Measurements from ENCODE around the gene MUCL3. TPM values are rescaled to one million over a fixed set of nuclear protein-coding genes. Genes with fewer than 3 reads are reported as not detected.

The MUCL3 gene
- total and polyA plus RNA-seq, 2 donors (not counting 1 experiment from before 2014, with no cell fraction given) = not detected

GRCh38 chr6:30955367-30956042 lies 14.7 kb downstream of the MUCL3 start:
- H3K27ac ChIP-seq (ENCODE audit: insufficient read depth, low read length) = no peak overlapping the region
- no peaks in the 10 kb centered on the region for H4K20me1 ChIP-seq (ENCODE audit: control insufficient read depth, extremely low read depth, insufficient read depth, low read length)
- H3K79me2 ChIP-seq (ENCODE audit: control insufficient read depth, insufficient read depth, low read length) = no peaks in the 10 kb centered on the region
- H3K36me3 ChIP-seq (ENCODE audit: control insufficient read depth, insufficient read depth, low read length) = no peaks in the 10 kb centered on the region
- H3K9me3 ChIP-seq (ENCODE audit: control insufficient read depth, insufficient read depth, low read depth, low read length) = no peaks in the 10 kb centered on the region
- H3K9ac ChIP-seq (ENCODE audit: insufficient read depth, low read length) = peak overlapping the region; percentile 49
- no peaks in the 10 kb centered on the region for H3K4me1 ChIP-seq (ENCODE audit: control insufficient read depth, extremely low read depth, insufficient read depth, low read length)
- H2AFZ ChIP-seq (ENCODE audit: low read length) = peak overlapping the region; percentile 73
- peak overlapping the region; percentile 77 for H3K4me2 ChIP-seq (ENCODE audit: extremely low read depth, insufficient read depth, low read length)
- peak overlapping the region; percentile 32 to 47 (median 42) for H3K4me3 ChIP-seq (replicated peaks in 1 of 4; ENCODE audit: control extremely low read depth in 1 of 4, insufficient read depth in 1 of 4, low read depth in 3 of 4, low read length in 4 of 4)
- DNase-seq (ENCODE audit: low read depth in 2 of 2) = peak; percentile 22 to 44
- TF ChIP-seq, protein P1, sequence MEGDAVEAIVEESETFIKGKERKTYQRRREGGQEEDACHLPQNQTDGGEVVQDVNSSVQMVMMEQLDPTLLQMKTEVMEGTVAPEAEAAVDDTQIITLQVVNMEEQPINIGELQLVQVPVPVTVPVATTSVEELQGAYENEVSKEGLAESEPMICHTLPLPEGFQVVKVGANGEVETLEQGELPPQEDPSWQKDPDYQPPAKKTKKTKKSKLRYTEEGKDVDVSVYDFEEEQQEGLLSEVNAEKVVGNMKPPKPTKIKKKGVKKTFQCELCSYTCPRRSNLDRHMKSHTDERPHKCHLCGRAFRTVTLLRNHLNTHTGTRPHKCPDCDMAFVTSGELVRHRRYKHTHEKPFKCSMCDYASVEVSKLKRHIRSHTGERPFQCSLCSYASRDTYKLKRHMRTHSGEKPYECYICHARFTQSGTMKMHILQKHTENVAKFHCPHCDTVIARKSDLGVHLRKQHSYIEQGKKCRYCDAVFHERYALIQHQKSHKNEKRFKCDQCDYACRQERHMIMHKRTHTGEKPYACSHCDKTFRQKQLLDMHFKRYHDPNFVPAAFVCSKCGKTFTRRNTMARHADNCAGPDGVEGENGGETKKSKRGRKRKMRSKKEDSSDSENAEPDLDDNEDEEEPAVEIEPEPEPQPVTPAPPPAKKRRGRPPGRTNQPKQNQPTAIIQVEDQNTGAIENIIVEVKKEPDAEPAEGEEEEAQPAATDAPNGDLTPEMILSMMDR (conservative IDR thresholded peaks at IDR 0.05 in 1 of 2, IDR thresholded peaks at IDR 0.05 in 1 of 2; ENCODE audit: low read depth in 1 of 2, low read length in 2 of 2) = no peak
- no peak for TF ChIP-seq EZH2 (IDR thresholded peaks at IDR 0.05; ENCODE audit: low read length, missing control alignments)
- peaks cover 26% of the 10 kb centered on the region for H3K27me3 ChIP-seq (ENCODE audit: control insufficient read depth, insufficient read depth, low read length)

DNA sequence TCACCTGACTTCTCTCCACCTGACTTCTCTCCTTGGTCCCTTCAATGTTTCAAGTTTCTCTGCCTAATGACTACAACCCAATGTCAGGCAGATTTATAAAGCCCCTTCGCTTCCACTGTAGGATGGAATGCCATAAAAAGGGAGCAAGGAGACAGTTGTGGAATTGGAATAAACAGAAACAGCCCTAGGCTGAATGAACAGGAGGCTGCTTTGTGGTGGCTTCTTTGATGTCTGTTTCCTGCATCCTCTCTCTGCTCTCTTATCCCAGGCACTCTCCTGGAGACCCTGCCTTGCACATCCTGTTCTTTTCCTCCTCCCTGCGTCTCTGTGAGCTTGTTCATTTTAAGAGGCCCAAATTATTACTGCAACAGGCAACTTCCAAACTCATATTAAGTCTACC lies 16.9 kb downstream of the MUCL3 start:
- no peak overlapping the region for H2AFZ ChIP-seq (ENCODE audit: low read length)
- no peaks in the 10 kb centered on the region for H4K20me1 ChIP-seq (ENCODE audit: control insufficient read depth, extremely low read depth, insufficient read depth, low read length)
- no peak overlapping the region for H3K27ac ChIP-seq (ENCODE audit: insufficient read depth, low read length)
- no peak overlapping the region for H3K9ac ChIP-seq (ENCODE audit: insufficient read depth, low read length)
- H3K27me3 ChIP-seq (ENCODE audit: control insufficient read depth, insufficient read depth, low read length) = peaks cover 18% of the 10 kb centered on the region
- no peaks in the 10 kb centered on the region for H3K4me1 ChIP-seq (ENCODE audit: control insufficient read depth, extremely low read depth, insufficient read depth, low read length)
- no peaks in the 10 kb centered on the region for H3K36me3 ChIP-seq (ENCODE audit: control insufficient read depth, insufficient read depth, low read length)
- no peaks in the 10 kb centered on the region for H3K79me2 ChIP-seq (ENCODE audit: control insufficient read depth, insufficient read depth, low read length)
- no peak overlapping the region for H3K4me3 ChIP-seq (replicated peaks in 1 of 4; ENCODE audit: control extremely low read depth in 1 of 4, insufficient read depth in 1 of 4, low read depth in 3 of 4, low read length in 4 of 4)
- no peak for TF ChIP-seq EZH2 (IDR thresholded peaks at IDR 0.05; ENCODE audit: low read length, missing control alignments)
- H3K4me2 ChIP-seq (ENCODE audit: extremely low read depth, insufficient read depth, low read length) = no peak overlapping the region
- H3K9me3 ChIP-seq (ENCODE audit: control insufficient read depth, insufficient read depth, low read depth, low read length) = no peaks in the 10 kb centered on the region
- no peak for DNase-seq (ENCODE audit: low read depth in 2 of 2)

- Histone ChIP-seq H4K20me1 (ENCODE audit: control insufficient read depth, extremely low read depth, insufficient read depth, low read length) (no peaks in the 10 kb centered on the region), H3K79me2 (ENCODE audit: control insufficient read depth, insufficient read depth, low read length) (no peaks in the 10 kb centered on the region), H2AFZ (ENCODE audit: low read length) (no peak overlapping the region), H3K36me3 (ENCODE audit: control insufficient read depth, insufficient read depth, low read length) (no peaks in the 10 kb centered on the region), H3K27me3 (ENCODE audit: control insufficient read depth, insufficient read depth, low read length) (peaks cover 9% of the 10 kb centered on the region), H3K27ac (ENCODE audit: insufficient read depth, low read length) (no peak overlapping the region), H3K4me1 (ENCODE audit: control insufficient read depth, extremely low read depth, insufficient read depth, low read length) (no peaks in the 10 kb centered on the region), H3K4me3 (replicated peaks in 1 of 4; ENCODE audit: control extremely low read depth in 1 of 4, insufficient read depth in 1 of 4, low read depth in 3 of 4, low read length in 4 of 4) (no peak overlapping the region), H3K9ac (ENCODE audit: insufficient read depth, low read length) (no peak overlapping the region), H3K4me2 (ENCODE audit: extremely low read depth, insufficient read depth, low read length) (no peak overlapping the region), H3K9me3 (ENCODE audit: control insufficient read depth, insufficient read depth, low read depth, low read length) (no peaks in the 10 kb centered on the region)
- TF ChIP-seq EZH2 (IDR thresholded peaks at IDR 0.05; ENCODE audit: low read length, missing control alignments) = no peak
- TF ChIP-seq, protein P1 (conservative IDR thresholded peaks at IDR 0.05 in 1 of 2, IDR thresholded peaks at IDR 0.05 in 1 of 2; ENCODE audit: low read depth in 1 of 2, low read length in 2 of 2) = no peak
- peak; percentile 17 to 25 for DNase-seq (ENCODE audit: low read depth in 2 of 2)
Observed at GRCh38 chr6:30960907-30961673, 20.3 kb downstream of the MUCL3 start.
